BE2C (cell line): ENCODE results near the gene BGN.
A peak's percentile ranks its signal among the peaks of the same experiment; 100 is the strongest.

ENCODE experiments used
- DNase-seq: peaks from one replicate; pipeline ENCODE4 v3.0.0-alpha.2; 2020
- H3K27me3 ChIP-seq: fragments of 250-450 bp; sonication (Bioruptor Pico); 2 replicates; pipeline ENCODE4 v1.5.1; 2020; ENCODE audit warnings: mild to moderate bottlenecking
- H3K36me3 ChIP-seq: fragments of 250-450 bp; sonication (Bioruptor Pico); 2 replicates; pipeline ENCODE4 v1.5.1; 2020; ENCODE audit warnings: mild to moderate bottlenecking
- H3K4me1 ChIP-seq: fragments of 250-450 bp; sonication (Bioruptor Pico); 2 replicates; pipeline ENCODE4 v1.5.1; 2020
- H3K4me3 ChIP-seq: 2 replicates; pipeline ENCODE4 v1.5.1; 2011; ENCODE audit warnings: low read depth, low read length
- H3K9me3 ChIP-seq: fragments of 250-450 bp; sonication (Bioruptor Pico); 2 replicates; pipeline ENCODE4 v1.5.1; 2020
- TF ChIP-seq, protein P1 (sequence below): IDR thresholded peaks from 2 replicates; pipeline ENCODE4 v1.5.1; 2012; ENCODE audit warnings: mild to moderate bottlenecking, low read depth, low read length

BGN gene

DNA sequence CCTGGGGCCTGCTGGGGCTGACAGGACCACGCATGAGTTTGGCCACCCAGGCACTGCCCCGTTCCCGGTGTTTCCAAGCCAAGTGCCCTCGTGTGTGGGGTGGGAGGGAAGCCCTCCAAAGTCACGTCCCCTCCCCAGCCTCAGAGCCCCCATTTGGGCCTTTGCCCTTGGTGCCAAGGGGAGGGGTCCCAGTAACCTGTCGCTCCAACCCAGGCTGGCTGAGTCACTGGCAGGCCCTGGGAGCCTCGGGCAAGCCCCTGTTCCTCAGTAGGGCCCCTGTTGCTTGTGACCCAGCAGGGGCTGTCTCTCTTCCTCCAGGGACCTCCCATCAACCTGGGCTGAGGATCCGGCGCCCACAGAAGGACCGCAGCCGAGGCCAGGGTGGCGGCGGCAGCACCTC lies 13.7 kb upstream of the BGN start:
- DNase-seq: no peak
- TF ChIP-seq, protein P1, sequence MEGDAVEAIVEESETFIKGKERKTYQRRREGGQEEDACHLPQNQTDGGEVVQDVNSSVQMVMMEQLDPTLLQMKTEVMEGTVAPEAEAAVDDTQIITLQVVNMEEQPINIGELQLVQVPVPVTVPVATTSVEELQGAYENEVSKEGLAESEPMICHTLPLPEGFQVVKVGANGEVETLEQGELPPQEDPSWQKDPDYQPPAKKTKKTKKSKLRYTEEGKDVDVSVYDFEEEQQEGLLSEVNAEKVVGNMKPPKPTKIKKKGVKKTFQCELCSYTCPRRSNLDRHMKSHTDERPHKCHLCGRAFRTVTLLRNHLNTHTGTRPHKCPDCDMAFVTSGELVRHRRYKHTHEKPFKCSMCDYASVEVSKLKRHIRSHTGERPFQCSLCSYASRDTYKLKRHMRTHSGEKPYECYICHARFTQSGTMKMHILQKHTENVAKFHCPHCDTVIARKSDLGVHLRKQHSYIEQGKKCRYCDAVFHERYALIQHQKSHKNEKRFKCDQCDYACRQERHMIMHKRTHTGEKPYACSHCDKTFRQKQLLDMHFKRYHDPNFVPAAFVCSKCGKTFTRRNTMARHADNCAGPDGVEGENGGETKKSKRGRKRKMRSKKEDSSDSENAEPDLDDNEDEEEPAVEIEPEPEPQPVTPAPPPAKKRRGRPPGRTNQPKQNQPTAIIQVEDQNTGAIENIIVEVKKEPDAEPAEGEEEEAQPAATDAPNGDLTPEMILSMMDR: no peak
- Histone ChIP-seq H3K9me3 (no peaks in the 10 kb centered on the region), H3K36me3 (no peaks in the 10 kb centered on the region), H3K27me3 (no peaks in the 10 kb centered on the region), H3K4me1 (peaks cover 18% of the 10 kb centered on the region), H3K4me3 (no peak overlapping the region)

DNA sequence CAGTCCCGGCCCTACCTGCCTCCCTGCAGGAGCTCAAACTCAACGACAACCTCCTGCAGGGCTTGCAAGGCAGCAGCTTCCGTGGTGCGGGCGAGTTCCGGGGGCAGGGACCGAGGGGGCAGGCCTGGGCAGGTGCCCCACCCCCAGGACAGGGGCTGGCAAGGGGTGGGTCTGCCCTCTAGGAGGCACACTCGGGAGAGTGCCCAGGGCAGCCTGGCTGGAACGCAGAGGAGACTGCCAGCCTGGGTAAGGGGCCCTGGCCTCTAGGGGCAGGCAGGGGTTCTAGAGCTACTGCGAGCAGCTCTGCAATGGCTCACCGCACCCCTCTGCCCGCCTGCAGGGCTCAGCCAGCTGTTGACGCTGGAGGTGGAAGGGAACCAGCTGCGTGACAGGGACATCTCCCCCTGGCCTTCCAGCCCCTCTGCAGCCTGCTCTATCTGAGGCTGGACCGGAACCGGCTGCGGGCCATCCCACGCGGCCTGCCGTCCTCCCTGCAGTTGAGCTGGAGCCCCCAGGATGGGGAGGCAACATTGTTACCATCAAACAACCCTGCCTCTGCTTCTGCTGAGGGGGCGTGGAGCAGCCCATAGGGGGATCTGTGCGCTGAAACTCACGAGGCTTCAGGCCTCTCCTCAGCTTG lies 12.3 kb upstream of the BGN start:
- TF ChIP-seq, protein P1: no peak
- peaks cover 12% of the 10 kb centered on the region for H3K4me1 ChIP-seq

GRCh38 chrX:153485396-153486080 lies 9.2 kb upstream of the BGN start:
- Histone ChIP-seq H3K27me3 (no peaks in the 10 kb centered on the region), H3K4me3 (no peak overlapping the region), H3K36me3 (no peaks in the 10 kb centered on the region), H3K4me1 (peaks cover 14% of the 10 kb centered on the region), H3K9me3 (no peaks in the 10 kb centered on the region)
- TF ChIP-seq, protein P1: no peak
- no peak for DNase-seq

More for the DNA sequence above, 12.3 kb upstream of the BGN start:
- DNase-seq: no peak
- no peaks in the 10 kb centered on the region for H3K36me3 ChIP-seq
- no peaks in the 10 kb centered on the region for H3K9me3 ChIP-seq
- no peaks in the 10 kb centered on the region for H3K27me3 ChIP-seq
- H3K4me3 ChIP-seq: no peak overlapping the region

DNA sequence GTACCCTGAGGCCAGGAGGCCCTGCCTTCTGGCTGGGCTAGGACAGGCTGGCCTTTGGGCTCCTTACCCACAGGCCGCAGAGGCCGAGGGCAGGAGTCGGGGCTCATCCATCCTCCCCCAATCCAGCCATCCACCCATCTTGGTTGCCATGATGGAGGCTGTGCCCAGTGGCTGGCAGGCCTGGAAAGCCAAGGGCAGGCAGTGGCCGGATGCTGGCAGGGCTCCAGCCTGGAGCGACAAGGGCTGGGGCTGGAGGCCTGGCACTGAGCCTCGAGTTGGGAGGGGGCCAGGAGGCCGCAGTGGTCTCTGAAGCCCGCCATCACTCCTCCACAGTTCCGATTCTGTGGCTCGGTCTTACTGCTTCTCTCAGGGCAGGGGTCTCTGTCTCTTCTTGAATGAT lies 8.6 kb upstream of the BGN start:
- Histone ChIP-seq H3K4me1 (peaks cover 14% of the 10 kb centered on the region), H3K9me3 (no peaks in the 10 kb centered on the region), H3K36me3 (no peaks in the 10 kb centered on the region), H3K27me3 (no peaks in the 10 kb centered on the region), H3K4me3 (no peak overlapping the region)
- TF ChIP-seq, protein P1: no peak
- DNase-seq: peak; percentile 48

GRCh38 chrX:153487590-153488071 lies 7.1 kb upstream of the BGN start:
- DNase-seq: no peak
- no peaks in the 10 kb centered on the region for H3K9me3 ChIP-seq
- no peaks in the 10 kb centered on the region for H3K27me3 ChIP-seq
- no peaks in the 10 kb centered on the region for H3K36me3 ChIP-seq
- no peak overlapping the region for H3K4me3 ChIP-seq
- TF ChIP-seq, protein P1: no peak
- H3K4me1 ChIP-seq: peaks cover 23% of the 10 kb centered on the region

DNA sequence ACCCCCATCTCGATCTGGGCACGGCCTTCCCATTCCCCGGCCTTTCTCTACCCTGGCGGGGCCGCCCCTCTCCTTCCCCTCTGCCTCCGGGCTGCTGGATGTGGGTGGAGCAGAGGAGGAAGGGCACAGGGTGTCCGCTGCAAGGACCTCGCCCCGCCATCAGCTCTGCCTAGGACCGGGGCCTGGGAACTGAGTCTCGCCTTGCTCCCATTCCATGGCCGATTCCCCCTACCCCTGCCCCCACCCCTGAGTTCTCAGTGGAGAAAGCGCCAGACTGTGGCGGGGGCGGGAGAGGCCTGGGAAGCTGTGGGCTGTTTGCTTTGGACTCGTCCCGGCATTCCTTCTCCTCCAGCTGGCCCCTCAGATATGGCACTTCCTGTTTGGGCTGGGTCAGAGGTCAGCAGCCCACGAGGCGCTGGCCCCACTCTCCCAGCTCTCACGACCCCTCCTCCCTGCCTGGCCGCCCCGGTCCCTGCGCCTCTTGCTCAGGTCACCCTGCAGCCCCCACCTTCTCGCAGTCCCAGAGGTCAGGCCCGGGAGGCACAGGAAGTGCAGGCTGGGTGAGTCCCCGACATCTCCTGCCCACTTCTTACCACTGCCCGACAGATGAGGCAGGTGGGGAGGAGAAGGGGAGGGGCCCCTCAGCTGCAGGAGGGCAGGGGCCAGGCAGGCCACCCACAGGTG lies 6.4 kb upstream of the BGN start:
- peaks cover 23% of the 10 kb centered on the region for H3K4me1 ChIP-seq
- H3K36me3 ChIP-seq: no peaks in the 10 kb centered on the region
- no peaks in the 10 kb centered on the region for H3K27me3 ChIP-seq
- no peak for DNase-seq
- TF ChIP-seq, protein P1: no peak
- no peaks in the 10 kb centered on the region for H3K9me3 ChIP-seq
- H3K4me3 ChIP-seq: no peak overlapping the region
